ENCODE measurements around the gene PARD6G.
"Not testable (repeated sequence)": the region's sequence is repeated elsewhere in the genome, so short reads cannot be mapped to it uniquely, and the experiment has no call there.

Gene PARD6G

GRCh38 chr18:80169607-80170006 is 77.7 kb downstream of the PARD6G start:
- DNase-seq: no peak

GRCh38 chr18:80168982-80169381 is 78.3 kb downstream of the PARD6G start:
- DNase-seq: no peak

- DNase-seq: no peak
These were observed 79.0 kb downstream of the PARD6G start for GRCh38 chr18:80168346-80168745.

- no peak for DNase-seq
These were observed 79.4 kb downstream of the PARD6G start for GRCh38 chr18:80167931-80168330.

- DNase-seq: no peak
These were observed 80.0 kb downstream of the PARD6G start for GRCh38 chr18:80167331-80167730.

- DNase-seq: no peak
These were observed 80.6 kb downstream of the PARD6G start for GRCh38 chr18:80166725-80167124.

GRCh38 chr18:80166240-80166639 is 81.1 kb downstream of the PARD6G start:
- DNase-seq: no peak

GRCh38 chr18:80164727-80165355 is 82.5 kb downstream of the PARD6G start:
- DNase-seq: not testable (repeated sequence)

GRCh38 chr18:80163183-80163582 is 84.1 kb downstream of the PARD6G start:
- no peak for DNase-seq

- DNase-seq: no peak
These were observed 85.4 kb downstream of the PARD6G start for GRCh38 chr18:80161781-80162417.

GRCh38 chr18:80159713-80160636 is 87.3 kb downstream of the PARD6G start:
- DNase-seq: no peak

- no peak for DNase-seq
These were observed 88.9 kb downstream of the PARD6G start for GRCh38 chr18:80158365-80158764.

- DNase-seq: peak; percentile 45
These were observed 89.5 kb downstream of the PARD6G start for GRCh38 chr18:80157708-80158343.

- DNase-seq: no peak
These were observed 93.0 kb downstream of the PARD6G start for GRCh38 chr18:80154293-80154692.

GRCh38 chr18:80149667-80150066 is 97.6 kb downstream of the PARD6G start:
- no peak for DNase-seq

GRCh38 chr18:80148326-80149199 is 98.8 kb downstream of the PARD6G start:
- DNase-seq: no peak

- DNase-seq: peak; percentile 33
These were observed 99.6 kb downstream of the PARD6G start for GRCh38 chr18:80147418-80148325.

GRCh38 chr18:80147037-80147417 is 100.3 kb downstream of the PARD6G start:
- DNase-seq: no peak

GRCh38 chr18:80145196-80145804 is 102.0 kb downstream of the PARD6G start:
- no peak for DNase-seq

GRCh38 chr18:80143881-80144280 is 103.4 kb downstream of the PARD6G start:
- no peak for DNase-seq

Measured in NCI-H1694 (cell line).